Stimulated activated CD8-positive, alpha-beta memory T cell treated with anti-CD3 and anti-CD28 coated beads, Interleukin-15, amount 100 ng/mL, for 4 hours (primary cell): ENCODE measurements around the gene PCBD1.
"Not testable (repeated sequence)": the region's sequence is repeated elsewhere in the genome, so short reads cannot be mapped to it uniquely, and the experiment has no call there.

Source experiments
- DNase-seq, 2 donors: peaks; one replicate each; pipeline ENCODE4 v3.0.0-alpha.2; 2020; ENCODE audit warnings: low read depth in 2 of 2

Gene PCBD1

DNA sequence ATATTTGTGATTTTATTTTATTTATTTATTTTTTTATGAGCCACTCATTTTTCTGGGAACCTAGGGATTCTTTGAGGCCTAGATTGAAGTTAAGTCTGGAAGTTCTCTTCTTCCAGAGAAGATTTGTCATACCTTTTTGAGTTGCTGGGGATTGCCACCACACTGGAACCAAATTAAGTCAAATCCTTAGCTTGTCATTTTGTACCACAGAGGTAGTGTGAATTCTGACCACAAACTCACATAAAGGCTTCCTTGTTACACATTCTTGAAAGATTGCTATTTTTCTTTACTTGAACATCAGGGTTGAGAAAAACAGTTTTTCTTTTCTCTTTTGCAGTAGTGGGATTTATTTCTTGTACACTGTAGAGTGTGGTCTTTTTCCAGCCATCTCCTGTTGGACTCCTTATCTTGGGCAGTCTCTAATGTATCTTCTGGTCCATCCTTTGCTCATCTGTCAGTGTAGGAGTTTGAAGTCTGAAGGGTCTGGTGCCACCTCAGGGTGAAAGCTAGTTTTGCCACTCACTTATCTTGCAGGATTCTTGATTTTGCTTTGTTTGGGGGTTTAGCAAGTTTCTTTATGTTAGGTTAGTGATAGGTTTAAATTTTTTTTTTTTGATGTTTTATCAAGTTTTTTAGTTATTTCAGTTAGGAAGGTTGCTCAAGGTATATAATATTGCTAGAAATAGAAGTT, 24.8 kb downstream of the PCBD1 start:
- DNase-seq, result no peak

DNA sequence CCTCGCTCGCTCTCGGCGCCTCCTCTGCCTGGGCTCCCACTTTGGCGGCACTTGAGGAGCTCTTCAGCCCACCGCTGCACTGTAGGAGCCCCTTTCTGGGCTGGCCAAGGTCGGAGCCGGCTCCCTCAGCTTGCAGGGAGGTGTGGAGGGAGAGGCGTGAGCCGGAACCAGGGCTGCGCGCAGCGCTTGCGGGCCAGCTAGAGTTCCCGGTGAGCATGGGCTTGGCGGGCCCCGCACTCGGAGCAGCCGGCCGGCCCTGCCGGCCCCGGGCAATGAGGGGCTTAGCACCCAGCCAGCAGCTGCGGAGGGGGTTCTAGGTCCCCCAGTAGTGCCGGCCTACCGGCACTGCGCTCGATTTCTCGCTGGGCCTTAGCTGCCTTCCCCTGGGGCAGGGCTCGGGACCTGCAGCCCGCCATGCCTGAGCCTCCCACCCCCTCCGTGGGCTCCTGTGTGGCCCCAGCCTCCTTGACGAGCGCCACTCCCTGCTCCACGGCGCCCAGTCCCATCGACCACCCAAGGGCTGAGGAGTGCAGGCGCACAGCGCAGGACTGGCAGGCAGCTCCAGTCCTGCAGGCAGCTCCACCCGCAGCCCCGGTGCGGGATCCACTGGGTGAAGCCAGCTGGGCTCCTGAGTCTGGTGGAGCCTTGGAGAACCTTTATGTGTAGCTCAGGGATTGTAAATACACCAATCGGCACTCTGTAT, 26.7 kb downstream of the PCBD1 start:
- DNase-seq, result not testable (repeated sequence)

DNA sequence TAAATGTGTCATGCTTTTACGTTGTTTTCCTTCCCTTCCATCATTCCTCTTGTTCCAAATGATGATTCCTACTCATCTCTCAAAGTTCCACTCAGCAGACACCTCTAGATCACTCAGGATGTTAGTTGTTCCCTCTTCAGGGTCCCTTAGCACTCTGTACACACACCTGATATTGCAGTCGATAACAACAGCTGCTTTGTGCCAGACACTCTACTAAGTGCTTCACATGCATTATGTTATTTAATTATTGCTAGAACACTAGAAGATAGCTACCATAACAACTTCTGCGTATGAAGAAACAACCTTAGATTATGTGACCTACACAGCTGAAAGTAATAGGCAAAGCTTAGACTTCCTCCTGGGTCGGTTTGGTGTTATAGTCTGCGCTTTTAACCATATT, 29.6 kb downstream of the PCBD1 start:
- no peak for DNase-seq

GRCh38 chr10:70856454-70856853, 31.9 kb downstream of the PCBD1 start:
- no peak for DNase-seq

GRCh38 chr10:70853457-70853856, 34.9 kb downstream of the PCBD1 start:
- no peak for DNase-seq

DNA sequence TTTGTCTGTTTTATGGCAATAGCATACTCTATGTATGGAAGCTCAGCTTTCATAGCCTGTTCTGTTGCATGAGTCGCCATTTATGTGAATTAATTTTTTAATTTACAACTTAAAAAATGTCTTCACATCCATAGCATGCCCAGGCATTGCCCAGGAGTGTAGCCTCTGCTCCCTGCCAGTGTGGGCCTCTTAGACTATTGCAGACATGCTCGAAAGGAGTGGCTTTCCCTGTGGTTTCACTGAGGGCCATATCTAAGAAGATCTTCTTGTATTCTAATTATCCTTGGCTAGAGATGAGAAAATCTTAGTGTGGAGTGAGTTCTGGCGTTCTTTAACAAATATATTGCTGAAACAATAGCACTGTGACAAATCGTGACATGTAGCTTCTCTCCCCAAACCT, 35.3 kb downstream of the PCBD1 start:
- no peak for DNase-seq

- no peak for DNase-seq
Measured at GRCh38 chr10:70851597-70852475, 36.5 kb downstream of the PCBD1 start.

DNA sequence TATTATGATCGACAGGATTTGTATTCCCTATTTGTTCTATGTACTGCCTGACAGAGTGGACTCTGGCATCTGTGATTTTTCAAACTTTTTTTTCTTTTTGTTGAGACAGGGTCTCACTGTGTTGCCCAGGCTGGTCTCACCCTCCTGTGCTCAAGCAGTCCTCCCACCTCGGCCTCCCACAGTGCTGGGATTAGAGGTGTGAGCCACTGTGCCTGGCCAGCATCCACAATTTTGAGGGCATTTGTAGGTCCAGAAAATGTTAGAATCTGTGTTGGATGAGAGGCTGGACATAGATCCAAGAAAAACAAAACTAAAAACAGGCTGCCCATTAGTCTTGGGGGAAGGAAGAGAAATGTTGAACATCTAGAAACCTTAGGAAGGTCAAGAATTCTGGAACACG, 38.3 kb downstream of the PCBD1 start:
- DNase-seq, result no peak

- DNase-seq, result no peak
Measured at GRCh38 chr10:70849582-70850016, 38.8 kb downstream of the PCBD1 start.

- DNase-seq, result no peak
Measured at GRCh38 chr10:70847659-70848360, 40.6 kb downstream of the PCBD1 start.

- DNase-seq, result no peak
Measured at GRCh38 chr10:70846795-70847194, 41.6 kb downstream of the PCBD1 start.

GRCh38 chr10:70845816-70846215, 42.5 kb downstream of the PCBD1 start:
- DNase-seq, result no peak

- no peak for DNase-seq
Measured at GRCh38 chr10:70845256-70845655, 43.1 kb downstream of the PCBD1 start.

GRCh38 chr10:70843776-70844489, 44.4 kb downstream of the PCBD1 start:
- no peak for DNase-seq

DNA sequence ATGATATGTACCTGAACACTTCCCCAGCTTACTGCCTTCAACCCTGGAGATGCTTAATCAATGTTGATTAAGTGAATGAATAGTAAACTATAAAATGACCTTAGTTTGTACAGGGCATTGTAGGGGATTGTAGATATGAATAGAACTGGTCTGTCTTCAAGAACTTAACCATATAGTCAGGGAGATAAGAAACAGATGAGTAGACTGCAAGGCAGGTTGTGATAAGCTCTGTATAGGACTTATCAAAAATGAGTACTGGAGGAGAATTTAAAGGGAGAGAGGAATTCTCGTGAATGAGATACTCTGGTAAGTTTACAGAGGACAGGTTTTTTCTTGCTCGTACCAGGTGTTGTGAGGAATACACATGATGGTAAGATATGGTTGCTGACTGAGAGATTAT, 45.0 kb downstream of the PCBD1 start:
- DNase-seq, result no peak

- no peak for DNase-seq
Measured at GRCh38 chr10:70840836-70841235, 47.5 kb downstream of the PCBD1 start.

DNA sequence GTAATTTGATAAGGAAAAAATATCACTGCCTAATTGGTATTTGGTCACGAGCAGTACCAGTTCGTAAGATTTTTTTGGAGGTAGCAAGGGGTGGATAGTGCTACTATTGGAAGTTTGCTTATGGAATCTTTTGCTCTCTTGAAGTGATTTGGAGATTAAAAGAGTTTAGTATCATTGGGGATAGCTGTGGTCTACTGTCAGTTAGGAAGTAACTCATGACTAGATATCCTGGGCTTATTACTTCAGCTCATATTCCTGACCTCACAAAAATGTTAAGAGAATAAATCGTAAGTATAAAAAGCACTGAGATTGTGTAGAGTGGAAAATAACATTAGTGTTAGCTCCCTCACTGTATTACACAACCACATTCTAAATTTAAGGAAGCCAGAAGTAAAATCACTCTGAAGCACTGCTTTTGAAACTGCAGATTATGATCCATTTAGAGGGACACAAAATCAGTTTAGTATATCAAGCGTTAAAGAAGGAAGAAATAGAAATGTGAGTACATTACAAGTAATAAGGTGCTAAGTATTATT, 50.0 kb downstream of the PCBD1 start:
- no peak for DNase-seq

GRCh38 chr10:70837660-70838059, 50.7 kb downstream of the PCBD1 start:
- no peak for DNase-seq

DNA sequence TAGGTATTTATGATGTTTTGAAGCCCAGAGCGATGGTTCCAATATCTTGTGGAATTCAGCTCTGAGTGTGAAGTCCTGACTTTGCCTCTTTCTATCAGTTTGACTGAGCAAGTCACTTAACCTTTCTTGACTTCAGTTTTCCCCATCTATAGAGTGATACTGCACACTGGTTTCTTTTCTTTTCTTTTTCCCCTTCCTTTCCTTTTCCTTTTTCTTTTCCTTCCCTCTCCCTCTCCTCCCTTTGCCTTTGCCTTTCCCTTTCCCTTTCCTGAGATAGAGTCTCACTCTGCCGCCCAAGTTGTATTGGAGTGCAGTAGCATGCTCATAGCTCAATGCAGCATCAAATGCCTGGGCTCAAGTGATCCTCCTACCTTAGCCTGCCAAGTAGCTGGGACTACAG, 52.0 kb downstream of the PCBD1 start:
- no peak for DNase-seq

GRCh38 chr10:70834441-70835151, 53.8 kb downstream of the PCBD1 start:
- no peak for DNase-seq
